ENCODE results near the gene CHRM1. TPM values are rescaled to one million over a fixed set of nuclear protein-coding genes. Genes with fewer than 3 reads are reported as not detected.

Gene CHRM1, protein sequence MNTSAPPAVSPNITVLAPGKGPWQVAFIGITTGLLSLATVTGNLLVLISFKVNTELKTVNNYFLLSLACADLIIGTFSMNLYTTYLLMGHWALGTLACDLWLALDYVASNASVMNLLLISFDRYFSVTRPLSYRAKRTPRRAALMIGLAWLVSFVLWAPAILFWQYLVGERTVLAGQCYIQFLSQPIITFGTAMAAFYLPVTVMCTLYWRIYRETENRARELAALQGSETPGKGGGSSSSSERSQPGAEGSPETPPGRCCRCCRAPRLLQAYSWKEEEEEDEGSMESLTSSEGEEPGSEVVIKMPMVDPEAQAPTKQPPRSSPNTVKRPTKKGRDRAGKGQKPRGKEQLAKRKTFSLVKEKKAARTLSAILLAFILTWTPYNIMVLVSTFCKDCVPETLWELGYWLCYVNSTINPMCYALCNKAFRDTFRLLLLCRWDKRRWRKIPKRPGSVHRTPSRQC
- total RNA-seq, result 1 to 10 TPM; 1.2 to 2.3 TPM
- polyA plus RNA-seq (ENCODE audit: insufficient read length in 6 of 6), result under 1 TPM; 0.34 to 0.71 (median 0.52) TPM
- long read RNA-seq, donor 1, result 0 reads
- long read RNA-seq, donor 2, partial matches to known transcripts, result 0 of 1 reads
- long read RNA-seq, donor 2, other reads (novel, unspliced or antisense), result 0 of 1 reads
- long read RNA-seq, donor 3, result 0 reads
- long read RNA-seq, donor 4, result 0 reads
- long read RNA-seq, donor 5, result 0 reads
- long read RNA-seq, donor 6, result 0 reads
- long read RNA-seq, donor 7, result 0 reads
- long read RNA-seq, donor 8, partial matches to known transcripts, result 0 of 1 reads
- long read RNA-seq, donor 8, other reads (novel, unspliced or antisense), result 0 of 1 reads
- long read RNA-seq, donor 9, result 0 reads
- long read RNA-seq, donor 10, partial matches to known transcripts, result 0 of 1 reads
- long read RNA-seq, donor 10, other reads (novel, unspliced or antisense), result 1 of 1 reads
- long read RNA-seq, donor 11, partial matches to known transcripts, result 0 of 1 reads
- long read RNA-seq, donor 11, other reads (novel, unspliced or antisense), result 0 of 1 reads
- long read RNA-seq, donor 12, result 0 reads

- no peaks in the 10 kb centered on the region for H3K9me3 ChIP-seq
- peak within 1 kb of the TSS in 1 of 2 donors; percentile 24 for H3K4me3 ChIP-seq
- intact Hi-C loops (cut with DNase I), result no loop called here
- TF ChIP-seq, protein P1, sequence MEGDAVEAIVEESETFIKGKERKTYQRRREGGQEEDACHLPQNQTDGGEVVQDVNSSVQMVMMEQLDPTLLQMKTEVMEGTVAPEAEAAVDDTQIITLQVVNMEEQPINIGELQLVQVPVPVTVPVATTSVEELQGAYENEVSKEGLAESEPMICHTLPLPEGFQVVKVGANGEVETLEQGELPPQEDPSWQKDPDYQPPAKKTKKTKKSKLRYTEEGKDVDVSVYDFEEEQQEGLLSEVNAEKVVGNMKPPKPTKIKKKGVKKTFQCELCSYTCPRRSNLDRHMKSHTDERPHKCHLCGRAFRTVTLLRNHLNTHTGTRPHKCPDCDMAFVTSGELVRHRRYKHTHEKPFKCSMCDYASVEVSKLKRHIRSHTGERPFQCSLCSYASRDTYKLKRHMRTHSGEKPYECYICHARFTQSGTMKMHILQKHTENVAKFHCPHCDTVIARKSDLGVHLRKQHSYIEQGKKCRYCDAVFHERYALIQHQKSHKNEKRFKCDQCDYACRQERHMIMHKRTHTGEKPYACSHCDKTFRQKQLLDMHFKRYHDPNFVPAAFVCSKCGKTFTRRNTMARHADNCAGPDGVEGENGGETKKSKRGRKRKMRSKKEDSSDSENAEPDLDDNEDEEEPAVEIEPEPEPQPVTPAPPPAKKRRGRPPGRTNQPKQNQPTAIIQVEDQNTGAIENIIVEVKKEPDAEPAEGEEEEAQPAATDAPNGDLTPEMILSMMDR (IDR thresholded peaks at IDR 0.05), result no peak
- peak within 1 kb of the TSS in 1 of 2 donors; percentile 60 for H3K27ac ChIP-seq
- peaks cover 4 to 16% of the 10 kb centered on the region in 2 donors for H3K4me1 ChIP-seq
- DNase-seq (peak in 1 of 4 donors; percentile 68), ATAC-seq (no peak)
- peaks cover 37 to 72% of the 10 kb centered on the region in 2 donors for H3K27me3 ChIP-seq
- no peaks in the 10 kb centered on the region for H3K36me3 ChIP-seq
These were observed at the start of gene CHRM1 for GRCh38 chr11:62921201-62921572. Gene CHRM1 (minus strand): TSS chr11:62921363. CDS start chr11:62911100, 10,263 bp downstream.

- Histone ChIP-seq H3K27ac (no peak overlapping the region), H3K4me1 (no peaks in the 10 kb centered on the region), H3K27me3 (no peaks in the 10 kb centered on the region), H3K4me3 (no peak overlapping the region), H3K36me3 (no peaks in the 10 kb centered on the region), H3K9me3 (no peaks in the 10 kb centered on the region)
- DNase-seq, result no peak
- intact Hi-C loops (cut with DNase I), result no loop called here
- no peak for ATAC-seq
- TF ChIP-seq, protein P1 (IDR thresholded peaks at IDR 0.05), result no peak
These were observed 44.4 kb upstream of the CHRM1 start for GRCh38 chr11:62965574-62965973.

DNA sequence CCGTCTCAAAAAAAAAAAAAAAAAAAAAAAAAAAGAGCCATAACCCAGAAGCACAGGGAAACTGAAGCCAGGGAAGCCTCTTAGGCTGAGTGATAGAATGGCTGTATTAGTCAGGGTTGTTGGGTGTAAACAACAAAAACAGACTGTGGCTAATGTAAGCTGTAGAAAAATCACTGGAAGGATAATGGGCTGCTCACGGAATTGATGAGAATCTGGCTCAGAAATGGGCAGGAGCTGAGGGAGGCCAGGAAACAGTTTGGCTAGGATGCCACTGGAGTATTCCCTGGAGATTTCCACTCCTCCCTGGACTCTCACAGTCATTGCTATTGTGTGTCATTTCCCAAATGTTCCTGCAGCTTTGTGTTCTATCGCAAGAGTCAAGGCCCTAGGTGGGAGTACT, 41.2 kb upstream of the CHRM1 start:
- TF ChIP-seq, protein P1 (IDR thresholded peaks at IDR 0.05), result no peak
- ATAC-seq, result no peak
- Histone ChIP-seq H3K27me3 (no peaks in the 10 kb centered on the region), H3K27ac (no peak overlapping the region), H3K9me3 (no peaks in the 10 kb centered on the region), H3K4me1 (peaks cover 5 to 12% of the 10 kb centered on the region in 2 donors), H3K4me3 (no peak overlapping the region), H3K36me3 (no peaks in the 10 kb centered on the region)
- intact Hi-C loops (cut with DNase I), result no loop called here
- DNase-seq, result no peak

DNA sequence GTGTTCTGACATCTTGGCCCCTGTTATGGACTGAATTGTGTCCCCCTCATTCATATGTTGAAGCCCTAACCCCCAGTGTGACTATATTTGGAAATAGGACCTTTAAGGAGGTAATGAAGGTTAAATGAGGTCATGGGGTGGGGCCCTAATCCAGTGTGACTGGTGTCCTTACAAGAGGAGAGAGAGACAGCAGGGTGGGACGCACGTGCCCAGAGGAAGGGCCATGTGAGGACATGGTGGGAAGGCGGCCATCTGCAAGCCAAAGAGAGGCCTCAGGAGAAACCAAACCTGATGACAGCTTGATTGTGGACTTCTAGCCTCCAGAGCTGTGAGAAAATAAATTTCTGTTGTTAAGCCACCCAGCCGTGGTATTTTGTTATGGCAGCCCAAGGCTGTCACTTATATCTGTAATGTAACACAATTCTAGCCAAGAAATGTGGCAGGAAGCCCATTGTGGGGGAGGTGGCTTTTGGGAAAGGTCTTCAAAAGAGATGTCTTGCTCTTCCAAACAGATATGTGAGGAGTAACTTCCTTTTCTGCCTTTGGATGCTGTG, 39.9 kb upstream of the CHRM1 start:
- Histone ChIP-seq H3K9me3 (no peaks in the 10 kb centered on the region), H3K4me3 (no peak overlapping the region), H3K4me1 (peaks cover 5 to 12% of the 10 kb centered on the region in 2 donors), H3K27ac (no peak overlapping the region), H3K27me3 (no peaks in the 10 kb centered on the region), H3K36me3 (no peaks in the 10 kb centered on the region)
- DNase-seq, result no peak
- intact Hi-C loops (cut with DNase I), result no loop called here
- ATAC-seq, result no peak
- TF ChIP-seq, protein P1 (IDR thresholded peaks at IDR 0.05), result no peak
